HTR-8/SVneo (cell line): ENCODE data around the gene NMB.
"Not testable (repeated sequence)": the region's sequence is repeated elsewhere in the genome, so short reads cannot be mapped to it uniquely, and the experiment has no call there.

Experiments
- DNase-seq: peaks from one replicate; pipeline ENCODE4 v3.0.0; 2011; ENCODE audit warnings: low spot score, mixed read lengths; ENCODE audit not compliant: insufficient read length
- FAIRE-seq: peaks from 2 replicates; lab custom pipeline; 2011; peaks lifted over from hg19 to GRCh38; lab: Jason Lieb, UNC

The NMB gene

GRCh38 chr15:84658080-84658787 is at the start of gene NMB:
TSS of gene NMB (minus strand) at chr15:84658199. CDS start at chr15:84658152, 47 bp downstream.
- FAIRE-seq (no peak), DNase-seq (peak; percentile 84)

- DNase-seq (no peak), FAIRE-seq (no peak)
Observed at GRCh38 chr15:84703808-84704207, 45.8 kb upstream of the NMB start.

GRCh38 chr15:84702961-84703482 is 45.0 kb upstream of the NMB start:
- FAIRE-seq (no peak), DNase-seq (no peak)

GRCh38 chr15:84699538-84700191 is 41.7 kb upstream of the NMB start:
- FAIRE-seq: no peak

GRCh38 chr15:84697236-84697990 is 39.4 kb upstream of the NMB start:
- FAIRE-seq (no peak), DNase-seq (no peak)

More at GRCh38 chr15:84699538-84700191, 41.7 kb upstream of the NMB start:
- DNase-seq: no peak

GRCh38 chr15:84696757-84697156 is 38.8 kb upstream of the NMB start:
- FAIRE-seq: no peak

GRCh38 chr15:84690342-84690741 is 32.3 kb upstream of the NMB start:
- no peak for FAIRE-seq
- no peak for DNase-seq

More at GRCh38 chr15:84696757-84697156, 38.8 kb upstream of the NMB start:
- DNase-seq: no peak

GRCh38 chr15:84689858-84690257 is 31.9 kb upstream of the NMB start:
- FAIRE-seq (no peak), DNase-seq (no peak)

- FAIRE-seq, DNase-seq: not testable (repeated sequence)
Observed at GRCh38 chr15:84686446-84686845, 28.4 kb upstream of the NMB start.

- DNase-seq (peak; percentile 23), FAIRE-seq (no peak)
Observed at GRCh38 chr15:84685304-84685703, 27.3 kb upstream of the NMB start.

GRCh38 chr15:84684092-84684491 is 26.1 kb upstream of the NMB start:
- no peak for DNase-seq
- no peak for FAIRE-seq

GRCh38 chr15:84681831-84682230 is 23.8 kb upstream of the NMB start:
- FAIRE-seq (no peak), DNase-seq (no peak)

GRCh38 chr15:84671211-84671610 is 13.2 kb upstream of the NMB start:
- DNase-seq (no peak), FAIRE-seq (no peak)

GRCh38 chr15:84669726-84670125 is 11.7 kb upstream of the NMB start:
- no peak for FAIRE-seq
- no peak for DNase-seq

- no peak for FAIRE-seq
Observed at GRCh38 chr15:84668221-84668982, 10.4 kb upstream of the NMB start.

GRCh38 chr15:84666373-84666772 is 8.4 kb upstream of the NMB start:
- FAIRE-seq: no peak
- DNase-seq: no peak

More at GRCh38 chr15:84668221-84668982, 10.4 kb upstream of the NMB start:
- no peak for DNase-seq

- no peak for FAIRE-seq
- DNase-seq: no peak
Observed at GRCh38 chr15:84661001-84661400, 3.0 kb upstream of the NMB start.

- FAIRE-seq: no peak
- no peak for DNase-seq
Observed at GRCh38 chr15:84659904-84660781, 2.1 kb upstream of the NMB start.

GRCh38 chr15:84658788-84659411 is 901 bp upstream of the NMB start:
- DNase-seq (no peak), FAIRE-seq (no peak)
